Embryonic facial prominence (tissue), 1 donor: ENCODE measurements around the gene KBTBD8.

ENCODE experiments used
- DNase-seq: peaks from one replicate; pipeline ENCODE4 v3.0.0-alpha.2; 2016; ENCODE audit errors: extremely low spot score

The KBTBD8 gene

GRCh38 chr3:67037615-67038014 is 39.5 kb downstream of the KBTBD8 start:
- DNase-seq, result no peak

- DNase-seq, result no peak
These were observed 46.2 kb downstream of the KBTBD8 start for GRCh38 chr3:67044295-67044694.

GRCh38 chr3:67044955-67045354 is 46.8 kb downstream of the KBTBD8 start:
- DNase-seq, result no peak

- no peak for DNase-seq
These were observed 47.8 kb downstream of the KBTBD8 start for GRCh38 chr3:67045711-67046465.

GRCh38 chr3:67047051-67047450 is 48.9 kb downstream of the KBTBD8 start:
- DNase-seq, result no peak

DNA sequence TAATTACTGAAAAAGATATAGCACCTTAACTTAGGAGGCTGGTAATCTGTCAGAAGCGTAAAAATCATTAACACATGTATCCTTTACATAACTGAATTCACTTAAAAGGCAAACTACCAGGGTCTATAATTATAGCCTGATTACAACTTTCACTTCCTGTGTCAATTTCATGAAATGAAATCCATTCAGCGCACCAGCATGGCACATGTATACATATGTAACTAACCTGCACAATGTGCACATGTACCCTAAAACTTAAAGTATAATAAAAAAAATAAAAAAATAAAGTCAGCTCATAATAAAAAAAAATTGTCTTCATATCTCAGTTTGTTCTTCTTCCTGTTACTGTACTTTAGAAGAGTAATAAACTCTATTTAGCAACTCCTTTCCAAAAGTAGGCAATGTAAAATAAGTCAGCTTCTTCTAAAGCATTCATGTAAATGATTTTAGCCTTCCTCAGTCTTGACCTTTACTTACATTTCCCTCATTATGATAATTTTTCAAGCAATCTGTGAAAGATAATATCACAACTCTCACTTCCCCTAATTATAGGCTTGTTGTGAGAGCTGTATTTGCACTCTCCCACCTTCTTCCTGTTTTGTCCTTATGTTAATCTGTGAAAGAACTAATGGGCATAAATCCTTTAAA is 50.1 kb downstream of the KBTBD8 start:
- DNase-seq, result no peak

DNA sequence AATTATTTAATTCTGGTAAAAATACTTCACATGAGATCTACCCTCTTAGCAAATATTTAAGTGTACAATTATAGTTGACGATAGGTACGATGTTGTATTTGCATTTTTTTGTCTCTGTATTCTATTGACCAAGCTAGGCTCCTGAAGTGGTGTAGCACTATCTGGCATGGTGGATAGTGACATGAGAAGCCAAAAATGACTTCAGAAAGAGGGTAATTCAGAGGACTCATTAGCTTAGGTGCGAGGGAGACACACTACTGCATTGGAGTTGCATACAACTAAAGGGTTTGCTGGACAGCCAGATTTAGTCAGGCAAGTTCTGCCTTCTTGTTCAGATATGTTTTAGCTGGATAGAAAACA is 50.6 kb downstream of the KBTBD8 start:
- no peak for DNase-seq

DNA sequence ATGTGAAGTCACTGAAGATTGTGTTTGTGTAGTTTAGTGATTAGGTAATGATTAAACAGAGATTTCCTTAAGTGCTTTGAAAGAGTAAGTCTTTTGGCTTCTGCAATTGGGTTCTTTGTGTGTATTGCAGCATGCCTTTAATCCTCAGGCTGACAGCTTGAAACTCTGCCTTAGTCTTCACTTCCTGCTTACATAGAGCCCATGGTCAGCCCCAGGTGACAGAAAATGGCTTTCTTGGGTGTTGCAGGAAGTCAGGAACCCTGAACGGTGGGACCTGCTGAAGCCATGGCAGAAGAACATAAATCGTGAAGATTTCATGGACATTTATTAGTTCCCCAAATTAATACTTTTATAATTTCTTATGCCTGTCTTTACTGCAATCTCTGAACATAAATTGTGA is 61.3 kb downstream of the KBTBD8 start:
- DNase-seq, result no peak
